Activated naive CD4-positive, alpha-beta T cell treated with anti-CD3 and anti-CD28 coated beads for 36 hours (primary cell): ENCODE results near the gene KSR2. TPM values are rescaled to one million over a fixed set of nuclear protein-coding genes. Genes with fewer than 3 reads are reported as not detected.

Source experiments
- CTCF ChIA-PET: fragments of 350-600 bp; sonication (Branson Sonifier 250); formaldehyde crosslinking; loops from one replicate; lab custom pipeline; 2021; ENCODE audit warnings: antibody characterized with exemption; lab: Charles Lee
- DNase-seq: peaks from one replicate; pipeline ENCODE4 v3.0.0-alpha.2; 2020
- H3K27ac Mint-ChIP-seq: one replicate; pipeline ENCODE4 v1.8.0; 2021; ENCODE audit warnings: mild to moderate bottlenecking, mixed read lengths
- H3K27me3 Mint-ChIP-seq: one replicate; pipeline ENCODE4 v1.8.0; 2021; ENCODE audit warnings: low read depth, mixed read lengths
- H3K36me3 Mint-ChIP-seq: one replicate; pipeline ENCODE4 v1.8.0; 2021; ENCODE audit warnings: low read depth, mixed read lengths
- H3K4me1 Mint-ChIP-seq: one replicate; pipeline ENCODE4 v1.8.0; 2021; ENCODE audit warnings: low read depth, mixed read lengths
- H3K4me3 Mint-ChIP-seq: one replicate; pipeline ENCODE4 v1.8.0; 2021; ENCODE audit warnings: mild to moderate bottlenecking, moderate library complexity, mixed read lengths
- H3K9me3 Mint-ChIP-seq: one replicate; pipeline ENCODE4 v1.8.0; 2021; ENCODE audit warnings: mixed read lengths
- intact Hi-C: fragments of 100-400 bp; cut with micrococcal nuclease; formaldehyde crosslinking; loops from one replicate; pipeline ENCODE4 v1.15.1; 2023
- total RNA-seq, 2 experiments: library from RNA; stranded (reverse); gene quantifications; one replicate each; pipeline ENCODE4 v1.2.3, GENCODE V29; 2021

KSR2 gene
- total RNA-seq, 2 experiments from 2014 or later, result 0.05 TPM; not detected in 1

GRCh38 chr12:117517219-117517739 is 451.5 kb downstream of the KSR2 start:
- intact Hi-C loops, result no loop called here
- no peaks in the 10 kb centered on the region for H3K9me3 Mint-ChIP-seq
- no peak overlapping the region for H3K27ac Mint-ChIP-seq
- no peaks in the 10 kb centered on the region for H3K36me3 Mint-ChIP-seq
- no peak overlapping the region for H3K4me3 Mint-ChIP-seq
- no peak for DNase-seq
- CTCF ChIA-PET, result no interaction called here
- H3K27me3 Mint-ChIP-seq, result no peaks in the 10 kb centered on the region
- no peaks in the 10 kb centered on the region for H3K4me1 Mint-ChIP-seq

GRCh38 chr12:117516034-117516433 is 452.8 kb downstream of the KSR2 start:
- no peaks in the 10 kb centered on the region for H3K27me3 Mint-ChIP-seq
- no peaks in the 10 kb centered on the region for H3K36me3 Mint-ChIP-seq
- intact Hi-C loops, result no loop called here
- no peak overlapping the region for H3K27ac Mint-ChIP-seq
- CTCF ChIA-PET, result no interaction called here
- DNase-seq, result no peak
- H3K4me3 Mint-ChIP-seq, result no peak overlapping the region
- H3K9me3 Mint-ChIP-seq, result no peaks in the 10 kb centered on the region
- H3K4me1 Mint-ChIP-seq, result no peaks in the 10 kb centered on the region

GRCh38 chr12:117514016-117514415 is 454.8 kb downstream of the KSR2 start:
- H3K4me1 Mint-ChIP-seq, result no peaks in the 10 kb centered on the region
- no peak overlapping the region for H3K4me3 Mint-ChIP-seq
- no peak overlapping the region for H3K27ac Mint-ChIP-seq
- CTCF ChIA-PET, result no interaction called here
- DNase-seq, result no peak
- intact Hi-C loops, result no loop called here
- no peaks in the 10 kb centered on the region for H3K36me3 Mint-ChIP-seq
- H3K27me3 Mint-ChIP-seq, result no peaks in the 10 kb centered on the region
- no peaks in the 10 kb centered on the region for H3K9me3 Mint-ChIP-seq

GRCh38 chr12:117513353-117513752 is 455.4 kb downstream of the KSR2 start:
- no peaks in the 10 kb centered on the region for H3K27me3 Mint-ChIP-seq
- H3K9me3 Mint-ChIP-seq, result no peaks in the 10 kb centered on the region
- no peak overlapping the region for H3K27ac Mint-ChIP-seq
- H3K36me3 Mint-ChIP-seq, result no peaks in the 10 kb centered on the region
- no peak for DNase-seq
- CTCF ChIA-PET, result no interaction called here
- H3K4me1 Mint-ChIP-seq, result no peaks in the 10 kb centered on the region
- intact Hi-C loops, result no loop called here
- no peak overlapping the region for H3K4me3 Mint-ChIP-seq

- CTCF ChIA-PET, result no interaction called here
- Mint-ChIP-seq H3K27me3 (peaks cover 2% of the 10 kb centered on the region), H3K4me1 (no peaks in the 10 kb centered on the region), H3K9me3 (no peaks in the 10 kb centered on the region), H3K36me3 (no peaks in the 10 kb centered on the region), H3K27ac (no peak overlapping the region), H3K4me3 (no peak overlapping the region)
- intact Hi-C loops, result no loop called here
- no peak for DNase-seq
Measured at GRCh38 chr12:117508468-117508867, 460.3 kb downstream of the KSR2 start.

GRCh38 chr12:117507548-117507947 is 461.2 kb downstream of the KSR2 start:
- intact Hi-C loops, result no loop called here
- H3K9me3 Mint-ChIP-seq, result no peaks in the 10 kb centered on the region
- H3K27me3 Mint-ChIP-seq, result peaks cover 2% of the 10 kb centered on the region
- no peaks in the 10 kb centered on the region for H3K36me3 Mint-ChIP-seq
- no peaks in the 10 kb centered on the region for H3K4me1 Mint-ChIP-seq
- H3K27ac Mint-ChIP-seq, result no peak overlapping the region
- no peak overlapping the region for H3K4me3 Mint-ChIP-seq
- no peak for DNase-seq
- CTCF ChIA-PET, result no interaction called here

GRCh38 chr12:117506333-117506732 is 462.5 kb downstream of the KSR2 start:
- intact Hi-C loops, result no loop called here
- DNase-seq, result no peak
- H3K27me3 Mint-ChIP-seq, result peaks cover 2% of the 10 kb centered on the region
- no peak overlapping the region for H3K4me3 Mint-ChIP-seq
- no peak overlapping the region for H3K27ac Mint-ChIP-seq
- CTCF ChIA-PET, result no interaction called here
- H3K36me3 Mint-ChIP-seq, result no peaks in the 10 kb centered on the region
- H3K4me1 Mint-ChIP-seq, result no peaks in the 10 kb centered on the region
- no peaks in the 10 kb centered on the region for H3K9me3 Mint-ChIP-seq

GRCh38 chr12:117502633-117503032 is 466.2 kb downstream of the KSR2 start:
- CTCF ChIA-PET, result no interaction called here

GRCh38 chr12:117502233-117502632 is 466.6 kb downstream of the KSR2 start:
- no peaks in the 10 kb centered on the region for H3K36me3 Mint-ChIP-seq
- no peak overlapping the region for H3K4me3 Mint-ChIP-seq
- CTCF ChIA-PET, result no interaction called here
- H3K4me1 Mint-ChIP-seq, result no peaks in the 10 kb centered on the region
- no peaks in the 10 kb centered on the region for H3K27me3 Mint-ChIP-seq
- intact Hi-C loops, result no loop called here
- H3K27ac Mint-ChIP-seq, result no peak overlapping the region
- DNase-seq, result no peak
- H3K9me3 Mint-ChIP-seq, result no peaks in the 10 kb centered on the region

More at GRCh38 chr12:117502633-117503032, 466.2 kb downstream of the KSR2 start:
- no peaks in the 10 kb centered on the region for H3K4me1 Mint-ChIP-seq
- DNase-seq, result no peak
- H3K36me3 Mint-ChIP-seq, result no peaks in the 10 kb centered on the region
- no peaks in the 10 kb centered on the region for H3K9me3 Mint-ChIP-seq
- H3K27ac Mint-ChIP-seq, result no peak overlapping the region
- H3K4me3 Mint-ChIP-seq, result no peak overlapping the region
- H3K27me3 Mint-ChIP-seq, result no peaks in the 10 kb centered on the region
- intact Hi-C loops, result no loop called here

- H3K36me3 Mint-ChIP-seq, result no peaks in the 10 kb centered on the region
- no peak for DNase-seq
- H3K9me3 Mint-ChIP-seq, result no peaks in the 10 kb centered on the region
- H3K4me1 Mint-ChIP-seq, result no peaks in the 10 kb centered on the region
- H3K27me3 Mint-ChIP-seq, result no peaks in the 10 kb centered on the region
- no peak overlapping the region for H3K4me3 Mint-ChIP-seq
- CTCF ChIA-PET, result no interaction called here
- intact Hi-C loops, result no loop called here
- H3K27ac Mint-ChIP-seq, result no peak overlapping the region
Measured at GRCh38 chr12:117501076-117501869, 467.5 kb downstream of the KSR2 start.

GRCh38 chr12:117499759-117500485 is 468.9 kb downstream of the KSR2 start:
- no peaks in the 10 kb centered on the region for H3K27me3 Mint-ChIP-seq
- no peaks in the 10 kb centered on the region for H3K9me3 Mint-ChIP-seq
- CTCF ChIA-PET, result no interaction called here
- no peaks in the 10 kb centered on the region for H3K4me1 Mint-ChIP-seq
- intact Hi-C loops, result no loop called here
- no peak overlapping the region for H3K4me3 Mint-ChIP-seq
- H3K27ac Mint-ChIP-seq, result no peak overlapping the region
- no peaks in the 10 kb centered on the region for H3K36me3 Mint-ChIP-seq
- DNase-seq, result no peak

GRCh38 chr12:117498880-117499279 is 469.9 kb downstream of the KSR2 start:
- H3K4me1 Mint-ChIP-seq, result no peaks in the 10 kb centered on the region
- intact Hi-C loops, result no loop called here
- CTCF ChIA-PET, result no interaction called here
- H3K27me3 Mint-ChIP-seq, result no peaks in the 10 kb centered on the region
- no peaks in the 10 kb centered on the region for H3K36me3 Mint-ChIP-seq
- DNase-seq, result no peak
- no peaks in the 10 kb centered on the region for H3K9me3 Mint-ChIP-seq
- no peak overlapping the region for H3K27ac Mint-ChIP-seq
- no peak overlapping the region for H3K4me3 Mint-ChIP-seq

- CTCF ChIA-PET, result no interaction called here
- DNase-seq, result no peak
- Mint-ChIP-seq H3K4me3 (no peak overlapping the region), H3K36me3 (no peaks in the 10 kb centered on the region), H3K27me3 (no peaks in the 10 kb centered on the region), H3K9me3 (no peaks in the 10 kb centered on the region), H3K4me1 (no peaks in the 10 kb centered on the region), H3K27ac (no peak overlapping the region)
- intact Hi-C loops, result no loop called here
Measured at GRCh38 chr12:117498256-117498655, 470.5 kb downstream of the KSR2 start.
